ENCODE data around the gene MPG. TPM values are rescaled to one million over a fixed set of nuclear protein-coding genes. Genes with fewer than 3 reads are reported as not detected.
A peak's percentile ranks its signal among the peaks of the same experiment; 100 is the strongest.
"Not testable (repeated sequence)": the region's sequence is repeated elsewhere in the genome, so short reads cannot be mapped to it uniquely, and the experiment has no call there.

Gene MPG, protein sequence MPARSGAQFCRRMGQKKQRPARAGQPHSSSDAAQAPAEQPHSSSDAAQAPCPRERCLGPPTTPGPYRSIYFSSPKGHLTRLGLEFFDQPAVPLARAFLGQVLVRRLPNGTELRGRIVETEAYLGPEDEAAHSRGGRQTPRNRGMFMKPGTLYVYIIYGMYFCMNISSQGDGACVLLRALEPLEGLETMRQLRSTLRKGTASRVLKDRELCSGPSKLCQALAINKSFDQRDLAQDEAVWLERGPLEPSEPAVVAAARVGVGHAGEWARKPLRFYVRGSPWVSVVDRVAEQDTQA
- total RNA-seq = 52.6 to 65.4 TPM (median 61.1 TPM) in 3 replicates
- long read RNA-seq, transcript MPG-202 (4 exons, 1,205 nt) = major isoform, 86 of 106 reads
- long read RNA-seq, partial matches to known transcripts = 9 of 106 reads
- long read RNA-seq, other reads (novel, unspliced or antisense) = 7 of 106 reads

- Mint-ChIP-seq H3K4me3 (ENCODE audit: unreplicated experiment) (peak within 1 kb of the TSS; percentile 87), H3K36me3 (ENCODE audit: low read depth) (peaks cover 1% of the 10 kb centered on the region), H3K27ac (ENCODE audit: unreplicated experiment) (peak within 1 kb of the TSS; percentile 91), H3K4me1 (ENCODE audit: low read depth) (peaks cover 65% of the 10 kb centered on the region), H3K9me3 (ENCODE audit: low read depth) (no peaks in the 10 kb centered on the region), H3K27me3 (ENCODE audit: low read depth) (no peaks in the 10 kb centered on the region)
- TF ChIP-seq, protein P1, sequence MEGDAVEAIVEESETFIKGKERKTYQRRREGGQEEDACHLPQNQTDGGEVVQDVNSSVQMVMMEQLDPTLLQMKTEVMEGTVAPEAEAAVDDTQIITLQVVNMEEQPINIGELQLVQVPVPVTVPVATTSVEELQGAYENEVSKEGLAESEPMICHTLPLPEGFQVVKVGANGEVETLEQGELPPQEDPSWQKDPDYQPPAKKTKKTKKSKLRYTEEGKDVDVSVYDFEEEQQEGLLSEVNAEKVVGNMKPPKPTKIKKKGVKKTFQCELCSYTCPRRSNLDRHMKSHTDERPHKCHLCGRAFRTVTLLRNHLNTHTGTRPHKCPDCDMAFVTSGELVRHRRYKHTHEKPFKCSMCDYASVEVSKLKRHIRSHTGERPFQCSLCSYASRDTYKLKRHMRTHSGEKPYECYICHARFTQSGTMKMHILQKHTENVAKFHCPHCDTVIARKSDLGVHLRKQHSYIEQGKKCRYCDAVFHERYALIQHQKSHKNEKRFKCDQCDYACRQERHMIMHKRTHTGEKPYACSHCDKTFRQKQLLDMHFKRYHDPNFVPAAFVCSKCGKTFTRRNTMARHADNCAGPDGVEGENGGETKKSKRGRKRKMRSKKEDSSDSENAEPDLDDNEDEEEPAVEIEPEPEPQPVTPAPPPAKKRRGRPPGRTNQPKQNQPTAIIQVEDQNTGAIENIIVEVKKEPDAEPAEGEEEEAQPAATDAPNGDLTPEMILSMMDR (IDR thresholded peaks at IDR 0.05) = peak; percentile 13
- no peak for DNase-seq (ENCODE audit: low spot score)
Observed at GRCh38 chr16:77807-78443, at the start of gene MPG. Gene MPG, plus strand, starts transcription at chr16:78225. Its CDS starts 85 bp downstream, at chr16:78310.

DNA sequence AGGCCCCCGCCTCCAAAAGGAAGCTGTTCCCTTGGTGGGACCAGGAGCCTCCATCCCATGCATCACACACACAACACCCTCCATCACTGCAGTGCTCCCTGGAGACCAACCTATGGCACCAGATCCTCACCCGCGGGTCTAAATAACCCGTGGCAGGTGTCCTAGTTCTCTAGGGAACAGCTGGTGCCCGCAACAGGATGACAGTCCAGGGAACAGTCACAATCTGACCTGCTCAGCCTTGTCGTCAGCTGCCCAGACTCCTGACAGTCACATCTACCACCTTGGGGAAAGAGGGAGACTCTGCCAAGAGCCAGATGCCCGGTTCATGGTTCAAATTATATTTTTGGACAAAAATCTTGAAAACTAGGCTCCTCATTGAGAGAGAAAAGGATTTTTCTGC, 47.4 kb upstream of the MPG start:
- not testable (repeated sequence) for H3K9me3 Mint-ChIP-seq (ENCODE audit: low read depth); DNase-seq (ENCODE audit: low spot score); H3K36me3 Mint-ChIP-seq (ENCODE audit: low read depth); H3K27ac Mint-ChIP-seq (ENCODE audit: unreplicated experiment); H3K27me3 Mint-ChIP-seq (ENCODE audit: low read depth); H3K4me3 Mint-ChIP-seq (ENCODE audit: unreplicated experiment); H3K4me1 Mint-ChIP-seq (ENCODE audit: low read depth)

DNA sequence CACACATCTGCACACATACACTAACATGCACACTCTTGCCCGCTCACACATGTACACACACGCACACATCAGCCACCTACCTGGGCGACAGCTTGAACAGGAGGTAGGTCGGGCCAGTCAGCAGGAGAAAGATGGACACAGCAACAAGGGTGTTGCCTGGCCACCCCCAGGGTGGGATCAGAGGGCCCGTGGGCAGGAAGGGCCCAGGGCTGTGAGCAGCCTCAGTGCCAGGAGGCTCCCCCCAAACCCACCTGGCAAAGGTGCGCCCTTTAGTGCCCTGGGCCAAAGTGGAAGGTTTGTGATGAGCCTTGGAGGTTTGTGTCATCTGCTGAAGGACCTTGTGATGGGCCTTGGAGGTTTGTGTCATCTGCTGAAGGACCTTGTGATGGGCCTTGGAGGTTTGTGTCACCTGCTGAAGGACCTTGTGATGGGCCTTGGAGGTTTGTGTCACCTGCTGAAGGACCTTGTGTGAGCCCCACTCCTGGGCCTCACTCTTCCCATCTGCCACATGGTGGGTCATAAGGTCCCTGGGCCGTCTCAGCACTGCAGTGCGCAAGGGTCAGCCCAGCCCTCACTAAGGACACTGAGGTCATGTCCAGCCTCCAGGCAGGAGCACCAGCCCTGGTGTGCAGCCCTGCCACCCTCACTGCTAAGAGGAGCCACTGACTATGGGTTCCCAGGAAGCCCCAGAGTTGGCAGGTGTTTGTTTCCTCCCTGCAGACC, 44.7 kb upstream of the MPG start:
- not testable (repeated sequence) for H3K27ac Mint-ChIP-seq (ENCODE audit: unreplicated experiment); DNase-seq (ENCODE audit: low spot score); H3K9me3 Mint-ChIP-seq (ENCODE audit: low read depth); H3K27me3 Mint-ChIP-seq (ENCODE audit: low read depth); H3K4me3 Mint-ChIP-seq (ENCODE audit: unreplicated experiment); H3K4me1 Mint-ChIP-seq (ENCODE audit: low read depth); H3K36me3 Mint-ChIP-seq (ENCODE audit: low read depth)

DNA sequence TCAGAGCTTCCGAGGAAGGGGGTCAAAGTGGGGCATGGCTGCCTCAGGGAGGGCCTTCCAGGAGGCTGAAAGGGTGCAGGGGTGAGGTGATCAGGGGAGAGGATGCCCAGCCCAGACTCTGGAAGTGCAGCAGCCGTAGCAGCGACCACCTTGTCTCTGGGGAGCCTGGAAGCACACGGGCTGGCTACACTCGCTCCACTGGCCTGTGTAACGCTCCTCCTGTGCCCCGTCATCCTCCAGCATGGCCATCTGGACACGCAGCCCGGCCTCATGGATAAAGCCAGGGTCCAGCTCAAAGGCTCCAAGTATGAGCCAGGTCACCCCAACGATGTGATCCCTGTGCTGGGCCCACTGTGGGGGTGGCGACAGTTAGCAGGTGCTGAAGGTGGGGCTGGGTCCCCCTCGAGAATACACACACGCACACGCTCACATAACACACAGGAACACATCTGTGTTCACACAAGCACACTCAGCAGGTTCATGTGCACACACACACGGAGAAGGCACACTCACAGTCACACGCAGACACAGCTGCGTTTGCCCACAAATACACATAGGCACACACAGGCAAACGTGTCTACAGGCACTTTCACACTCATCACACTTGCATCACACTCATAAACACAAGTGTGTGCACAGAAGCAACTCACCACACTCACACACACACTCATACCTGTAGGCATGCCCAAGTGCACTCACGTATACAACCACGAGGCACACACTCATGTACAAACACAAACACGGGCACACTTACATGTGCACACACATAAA, 44.0 kb upstream of the MPG start:
- Mint-ChIP-seq H3K36me3 (ENCODE audit: low read depth) (no peaks in the 10 kb centered on the region), H3K27me3 (ENCODE audit: low read depth) (no peaks in the 10 kb centered on the region), H3K4me1 (ENCODE audit: low read depth) (no peaks in the 10 kb centered on the region), H3K9me3 (ENCODE audit: low read depth) (no peaks in the 10 kb centered on the region), H3K4me3 (ENCODE audit: unreplicated experiment) (no peak overlapping the region), H3K27ac (ENCODE audit: unreplicated experiment) (no peak overlapping the region)
- TF ChIP-seq, protein P1 (IDR thresholded peaks at IDR 0.05) = no peak
- DNase-seq (ENCODE audit: low spot score) = no peak

GRCh38 chr16:34648-34987, 43.4 kb upstream of the MPG start:
- DNase-seq (ENCODE audit: low spot score) = no peak
- H3K36me3 Mint-ChIP-seq (ENCODE audit: low read depth) = no peaks in the 10 kb centered on the region
- TF ChIP-seq, protein P1 (IDR thresholded peaks at IDR 0.05) = no peak
- no peak overlapping the region for H3K27ac Mint-ChIP-seq (ENCODE audit: unreplicated experiment)
- no peaks in the 10 kb centered on the region for H3K4me1 Mint-ChIP-seq (ENCODE audit: low read depth)
- H3K4me3 Mint-ChIP-seq (ENCODE audit: unreplicated experiment) = no peak overlapping the region
- H3K27me3 Mint-ChIP-seq (ENCODE audit: low read depth) = no peaks in the 10 kb centered on the region
- no peaks in the 10 kb centered on the region for H3K9me3 Mint-ChIP-seq (ENCODE audit: low read depth)
